CD4-positive, alpha-beta T cell (primary cell): Measurements from ENCODE around the gene UNC79. TPM values are rescaled to one million over a fixed set of nuclear protein-coding genes. Genes with fewer than 3 reads are reported as not detected.

Source experiments
- ATAC-seq: fragments of 200-7000 bp; cut with Tn5 transposase; one replicate; pipeline ENCODE4 v1.10.0; 2022; ENCODE audit warnings: mild to moderate bottlenecking; ENCODE audit not compliant: poor library complexity
- CTCF ChIA-PET: fragments of 350-600 bp; sonication (Branson Sonifier 250); formaldehyde crosslinking; loops from one replicate; lab custom pipeline; 2021; ENCODE audit warnings: antibody characterized with exemption, inconsistent platforms; lab: Charles Lee
- POLR2A ChIA-PET: fragments of 350-600 bp; sonication (Branson Sonifier 250); formaldehyde crosslinking; loops from one replicate; lab custom pipeline; 2021; ENCODE audit warnings: antibody characterized with exemption, inconsistent platforms; lab: Charles Lee
- DNase-seq, 14 experiments: peaks; one replicate each; pipeline ENCODE4 v3.0.0-alpha.2; 2013 to 2020; ENCODE audit warnings: mixed read lengths in 2 of 14
- H3K27ac ChIP-seq, 2 donors: one replicate each; pipeline versions ENCODE4 v1.5.1 to v1.7.0; 2013; ENCODE audit warnings: low read length in 2 of 2, low read depth in 1 of 2, mild to moderate bottlenecking in 1 of 2
- H3K27me3 ChIP-seq, 2 experiments: 1 replicate in 1 of 2; 2 replicates in 1 of 2; pipeline versions ENCODE4 v1.6.1 to v1.7.0; 2013; ENCODE audit warnings: low read length in 2 of 2, control low read depth in 1 of 2, mild to moderate bottlenecking in 1 of 2, moderate library complexity in 1 of 2; ENCODE audit not compliant: insufficient read depth in 2 of 2, control insufficient read depth in 1 of 2
- H3K36me3 ChIP-seq: one replicate; pipeline ENCODE4 v1.6.1; 2013; ENCODE audit warnings: low read length, control low read depth; ENCODE audit not compliant: insufficient read depth
- H3K4me1 ChIP-seq: one replicate; pipeline ENCODE4 v1.6.1; 2013; ENCODE audit warnings: low read length, control low read depth; ENCODE audit not compliant: insufficient read depth
- H3K4me3 ChIP-seq: one replicate; pipeline ENCODE4 v1.5.1; 2013; ENCODE audit warnings: mild to moderate bottlenecking, low read length, moderate library complexity
- H3K9me3 ChIP-seq, 2 experiments: 1 replicate in 1 of 2; 2 replicates in 1 of 2; pipeline versions ENCODE4 v1.6.1 to v1.7.0; 2013; ENCODE audit warnings: low read length in 2 of 2, mild to moderate bottlenecking in 2 of 2, control low read depth in 1 of 2, moderate library complexity in 1 of 2; ENCODE audit not compliant: control insufficient read depth in 1 of 2, insufficient read depth in 1 of 2
- H3K27ac Mint-ChIP-seq: one replicate; pipeline ENCODE4 v1.8.0; 2020; ENCODE audit warnings: mixed read lengths
- H3K27me3 Mint-ChIP-seq: one replicate; pipeline ENCODE4 v1.8.0; 2021; ENCODE audit warnings: mixed read lengths
- H3K36me3 Mint-ChIP-seq: one replicate; pipeline ENCODE4 v1.8.0; 2021; ENCODE audit warnings: low read depth, mixed read lengths
- H3K4me1 Mint-ChIP-seq: one replicate; pipeline ENCODE4 v1.8.0; 2021; ENCODE audit warnings: low read depth, mixed read lengths
- H3K4me3 Mint-ChIP-seq: one replicate; pipeline ENCODE4 v1.8.0; 2020; ENCODE audit warnings: mild to moderate bottlenecking, mixed read lengths
- H3K9me3 Mint-ChIP-seq: one replicate; pipeline ENCODE4 v1.8.0; 2020; ENCODE audit warnings: mixed read lengths
- CTCF ChIP-seq: fragments of 200-600 bp; IDR thresholded peaks from one replicate; pipeline ENCODE4 v1.8.0; 2022; ENCODE audit warnings: antibody characterized with exemption, mild to moderate bottlenecking
- intact Hi-C, 2 experiments: fragments of 100-400 bp; cut with DNase I in 1 of 2; cut with micrococcal nuclease in 1 of 2; formaldehyde crosslinking; loops; one replicate each; pipeline versions ENCODE4 v1.15.1 to v1.9.0; 2023 to 2025; cut with DNase I, micrococcal nuclease
- total RNA-seq, 174 experiments: library from RNA in 2 of 174; stranded (reverse) in 2 of 174; gene quantifications; one replicate each; pipeline ENCODE4 v1.2.3 and lab custom pipeline; 2021 to 2026

UNC79 gene
- total RNA-seq, 2 experiments from 2014 or later: not detected

GRCh38 chr14:93735206-93735605 lies 304.5 kb downstream of the UNC79 start:
- Mint-ChIP-seq H3K4me1 (no peaks in the 10 kb centered on the region), H3K27ac (no peak overlapping the region), H3K9me3 (no peaks in the 10 kb centered on the region), H3K4me3 (no peak overlapping the region), H3K27me3 (peaks cover 9% of the 10 kb centered on the region), H3K36me3 (no peaks in the 10 kb centered on the region)
- Histone ChIP-seq H3K4me1 (no peaks in the 10 kb centered on the region), H3K27ac (no peak overlapping the region), H3K27me3 (peaks cover 0 to 4% of the 10 kb centered on the region in 2 experiments), H3K4me3 (no peak overlapping the region), H3K9me3 (peaks cover 0 to 6% of the 10 kb centered on the region in 2 experiments), H3K36me3 (no peaks in the 10 kb centered on the region)
- CTCF ChIA-PET: no interaction called here
- DNase-seq: no peak
- no peak for TF ChIP-seq CTCF
- intact Hi-C loops: no loop called here
- POLR2A ChIA-PET: no interaction called here
- no peak for ATAC-seq

GRCh38 chr14:93736378-93737014 lies 305.8 kb downstream of the UNC79 start:
- DNase-seq: no peak
- Histone ChIP-seq H3K4me3 (no peak overlapping the region), H3K9me3 (peaks cover 0 to 6% of the 10 kb centered on the region in 2 experiments), H3K4me1 (no peaks in the 10 kb centered on the region), H3K36me3 (no peaks in the 10 kb centered on the region), H3K27me3 (peaks cover 0 to 4% of the 10 kb centered on the region in 2 experiments), H3K27ac (no peak overlapping the region)
- Mint-ChIP-seq H3K9me3 (no peaks in the 10 kb centered on the region), H3K4me1 (no peaks in the 10 kb centered on the region), H3K27me3 (peaks cover 13% of the 10 kb centered on the region), H3K4me3 (no peak overlapping the region), H3K27ac (no peak overlapping the region), H3K36me3 (no peaks in the 10 kb centered on the region)
- ATAC-seq: no peak
- POLR2A ChIA-PET: no interaction called here
- no peak for TF ChIP-seq CTCF
- intact Hi-C loops: no loop called here
- CTCF ChIA-PET: no interaction called here

GRCh38 chr14:93737634-93738033 lies 306.9 kb downstream of the UNC79 start:
- H3K27ac Mint-ChIP-seq: no peak overlapping the region
- H3K4me3 Mint-ChIP-seq: no peak overlapping the region
- H3K4me1 Mint-ChIP-seq: no peaks in the 10 kb centered on the region
- no peak for TF ChIP-seq CTCF
- H3K27ac ChIP-seq: no peak overlapping the region
- H3K4me1 ChIP-seq: no peaks in the 10 kb centered on the region
- intact Hi-C loops: no loop called here
- no peak for DNase-seq
- no peaks in the 10 kb centered on the region for H3K36me3 ChIP-seq
- no peaks in the 10 kb centered on the region for H3K36me3 Mint-ChIP-seq
- H3K4me3 ChIP-seq: no peak overlapping the region
- CTCF ChIA-PET: no interaction called here
- POLR2A ChIA-PET: no interaction called here
- peaks cover 0 to 4% of the 10 kb centered on the region in 2 experiments for H3K27me3 ChIP-seq
- no peaks in the 10 kb centered on the region for H3K9me3 Mint-ChIP-seq
- peaks cover 0 to 3% of the 10 kb centered on the region in 2 experiments for H3K9me3 ChIP-seq
- H3K27me3 Mint-ChIP-seq: peaks cover 14% of the 10 kb centered on the region
- ATAC-seq: no peak
